ENCODE measurements around the gene ZFP28.

Gene ZFP28

DNA sequence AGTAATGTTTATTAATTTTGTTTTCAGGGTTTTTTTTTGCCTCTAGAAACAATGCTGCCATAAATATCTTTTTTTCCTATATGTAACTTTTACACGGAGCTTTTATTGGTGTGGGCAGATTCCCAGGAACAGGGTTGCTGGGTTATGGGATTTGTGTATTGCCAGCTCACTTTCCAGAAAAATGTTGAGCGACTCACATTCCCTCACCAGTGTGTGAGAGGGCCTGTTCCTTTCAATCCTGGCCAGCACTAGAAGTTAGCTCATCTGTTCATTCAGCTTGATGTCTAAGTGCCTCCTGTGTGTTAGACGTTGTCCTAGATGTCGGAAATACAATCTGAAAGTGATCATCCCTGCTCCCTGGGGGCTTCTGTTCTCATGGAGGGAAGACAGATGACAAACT is 58.9 kb downstream of the ZFP28 start:
- no peak for TF ChIP-seq CTCF (IDR thresholded peaks at IDR 0.05)

DNA sequence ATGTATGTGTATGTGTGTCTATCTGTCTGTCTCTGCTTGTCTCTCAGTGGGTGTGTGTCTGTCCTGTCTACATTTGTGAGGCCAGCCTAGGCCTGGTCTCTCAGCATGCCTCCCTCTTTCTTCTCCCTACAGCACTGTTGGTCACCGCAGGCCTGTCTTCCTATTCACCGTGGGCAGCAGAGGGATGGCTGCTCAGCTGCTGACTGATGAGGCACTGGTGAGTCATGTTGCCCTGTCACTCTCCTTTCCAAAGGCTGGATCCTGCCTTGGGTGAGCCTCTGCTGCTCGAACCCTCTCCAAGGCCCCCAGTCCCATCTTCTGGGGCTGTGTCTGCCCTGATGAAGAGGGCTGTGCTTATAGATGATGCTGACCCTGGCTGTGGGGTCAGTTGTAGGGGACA is 62.6 kb downstream of the ZFP28 start:
- no peak for TF ChIP-seq CTCF (IDR thresholded peaks at IDR 0.05)

DNA sequence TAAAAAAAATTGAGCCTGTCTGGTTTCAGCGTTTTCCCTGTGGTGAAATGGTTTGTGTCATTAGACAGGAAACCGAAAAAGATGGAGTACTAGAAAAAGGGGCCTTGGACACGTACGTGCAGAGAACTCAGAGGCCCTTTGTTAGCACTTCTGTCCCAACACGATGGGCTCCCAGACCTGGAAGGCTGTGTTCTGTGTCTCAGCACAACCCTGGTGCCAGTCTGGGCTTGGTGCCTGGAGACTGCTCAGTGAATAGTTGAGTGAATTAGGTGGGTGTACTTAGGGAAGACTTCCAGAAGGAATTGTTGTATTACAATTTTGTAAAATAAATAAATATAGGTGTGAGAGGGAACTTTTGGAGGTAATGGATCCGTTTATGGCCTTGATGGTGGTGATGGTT is 65.1 kb downstream of the ZFP28 start:
- no peak for TF ChIP-seq CTCF (IDR thresholded peaks at IDR 0.05)

All from LNCAP (cell line).